Endodermal cell (in vitro differentiated cells): ENCODE data around the gene TPM2. TPM values are rescaled to one million over a fixed set of nuclear protein-coding genes. Genes with fewer than 3 reads are reported as not detected.
A peak's percentile ranks its signal among the peaks of the same experiment; 100 is the strongest.

Source experiments
- DNase-seq: peaks from one replicate; pipeline ENCODE4 v3.0.0-alpha.2; 2017
- H3K27ac ChIP-seq: 2 replicates; pipeline ENCODE4 v1.5.1; 2013; ENCODE audit warnings: mild to moderate bottlenecking, low read depth, low read length, moderate library complexity
- H3K27me3 ChIP-seq: 2 replicates; pipeline ENCODE4 v1.6.1; 2013; ENCODE audit warnings: mild to moderate bottlenecking, low read length, moderate library complexity; ENCODE audit not compliant: insufficient read depth, control insufficient read depth, poor library complexity, severe bottlenecking
- H3K36me3 ChIP-seq: 2 replicates; pipeline ENCODE4 v1.7.0; 2013; ENCODE audit warnings: mild to moderate bottlenecking, low read length, moderate library complexity; ENCODE audit not compliant: control insufficient read depth, insufficient read depth
- H3K4me1 ChIP-seq: one replicate; pipeline ENCODE4 v1.7.0; 2013; ENCODE audit warnings: low read length; ENCODE audit not compliant: control insufficient read depth, insufficient read depth
- H3K4me3 ChIP-seq: 2 replicates; pipeline ENCODE4 v1.5.1; 2013; ENCODE audit warnings: mild to moderate bottlenecking, low read length, moderate library complexity
- H3K9ac ChIP-seq: 2 replicates; pipeline ENCODE4 v1.6.1; 2013; ENCODE audit warnings: mild to moderate bottlenecking, low read length, moderate library complexity; ENCODE audit not compliant: poor library complexity, severe bottlenecking; ENCODE audit errors: extremely low read depth
- H3K9me3 ChIP-seq: 2 replicates; pipeline ENCODE4 v1.6.1; 2013; ENCODE audit warnings: mild to moderate bottlenecking, low read length, moderate library complexity; ENCODE audit not compliant: control insufficient read depth
- H3K27ac Mint-ChIP-seq: 2 replicates; pipeline ENCODE4 v1.8.0; 2020; ENCODE audit warnings: mixed read lengths
- H3K27me3 Mint-ChIP-seq: 2 replicates; pipeline ENCODE4 v1.8.0; 2021; ENCODE audit warnings: mild to moderate bottlenecking, mixed read lengths; ENCODE audit not compliant: insufficient read depth
- H3K36me3 Mint-ChIP-seq: 2 replicates; pipeline ENCODE4 v1.8.0; 2020; ENCODE audit warnings: low read depth, mixed read lengths
- H3K4me1 Mint-ChIP-seq: 2 replicates; pipeline ENCODE4 v1.8.0; 2020; ENCODE audit warnings: mixed read lengths
- H3K4me3 Mint-ChIP-seq: 2 replicates; pipeline ENCODE4 v1.8.0; 2020; ENCODE audit warnings: mild to moderate bottlenecking, moderate library complexity, mixed read lengths
- H3K9me3 Mint-ChIP-seq: 2 replicates; pipeline ENCODE4 v1.8.0; 2020; ENCODE audit warnings: mild to moderate bottlenecking, mixed read lengths
- CTCF ChIP-seq: fragments of 200-600 bp; sonication (generic); conservative IDR thresholded peaks from 2 replicates; pipeline ENCODE4 v1.5.0; 2021; ENCODE audit warnings: antibody characterized with exemption, mild to moderate bottlenecking
- WGBS, 2 experiments: methylation state at CpG; one replicate each; pipeline versions ENCODE4 v1.1.5 to v1.1.7; 2013; ENCODE audit warnings: missing lambda C conversion rate in 2 of 2, mixed read lengths in 1 of 2; ENCODE audit not compliant: insufficient coverage in 1 of 2, insufficient read length in 1 of 2; 5-methylcytosine and 5-hydroxymethylcytosine counted together
- total RNA-seq, 2 donors: library from RNA; stranded (reverse); fragmentation: NEBNext Ultra II Directional in 1 of 2; extraction: Animal tissue kit (Norgen Biotek cat#: 25700) in 1 of 2; gene quantifications; 2 replicates in 1 of 2; 3 replicates in 1 of 2; pipeline ENCODE4 v1.2.1, GENCODE V29; 2021

Gene TPM2
- total RNA-seq, 2 donors from 2014 or later = 191 to 251 TPM

DNA sequence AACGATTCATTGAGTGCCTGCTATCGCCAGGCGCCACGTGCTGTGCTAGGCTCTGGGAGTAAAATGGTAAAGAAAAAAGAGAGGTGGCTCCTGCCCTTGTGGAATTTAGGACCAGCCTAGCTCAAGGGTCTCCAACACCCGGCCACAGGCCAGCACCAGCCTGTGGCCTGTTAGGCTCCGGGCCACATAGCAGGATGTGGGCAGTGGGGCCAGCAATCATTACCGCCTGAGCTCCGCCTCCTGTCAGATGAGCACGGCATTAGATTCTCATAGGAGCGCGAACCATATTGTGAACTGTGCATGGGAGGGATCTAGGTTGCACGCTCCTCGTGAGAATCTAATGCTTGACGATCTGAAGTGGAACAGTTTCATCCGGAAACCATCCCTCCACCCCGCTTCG, 33.4 kb downstream of the TPM2 start:
- TF ChIP-seq CTCF = no peak

DNA sequence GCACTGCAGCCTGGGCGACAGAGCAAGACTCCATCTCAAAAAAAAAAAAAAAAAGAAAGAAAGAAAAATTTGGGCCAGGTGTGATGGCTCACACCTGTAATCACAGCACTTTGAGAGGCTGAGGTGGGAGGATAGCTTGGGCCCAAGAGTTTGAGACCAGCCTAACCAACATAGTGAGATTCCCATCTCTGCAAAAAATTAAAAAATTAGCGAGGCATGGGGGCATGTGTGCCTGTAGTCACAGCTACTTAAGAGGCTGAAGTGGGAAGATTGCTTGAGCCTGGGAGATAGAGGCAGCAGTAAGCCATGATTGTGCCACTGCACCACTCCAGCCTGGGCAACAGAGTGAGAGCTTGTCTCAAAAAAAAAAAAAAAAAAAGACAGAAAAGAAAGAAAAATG, 36.1 kb downstream of the TPM2 start:
- no peak for TF ChIP-seq CTCF
- Histone ChIP-seq H3K27ac (no peak overlapping the region), H3K36me3 (no peaks in the 10 kb centered on the region), H3K27me3 (no peaks in the 10 kb centered on the region), H3K4me3 (no peak overlapping the region), H3K9ac (no peak overlapping the region), H3K9me3 (no peaks in the 10 kb centered on the region), H3K4me1 (no peaks in the 10 kb centered on the region)
- Mint-ChIP-seq H3K4me1 (peaks cover 3% of the 10 kb centered on the region), H3K36me3 (no peaks in the 10 kb centered on the region), H3K9me3 (no peaks in the 10 kb centered on the region), H3K4me3 (no peak overlapping the region), H3K27me3 (peaks cover 15% of the 10 kb centered on the region), H3K27ac (no peak overlapping the region)
- no peak for DNase-seq
- 67 to 98% methylated on average over 1 to 2 of the region's 2 CpGs for WGBS, 2 experiments

More for the DNA sequence above, 33.4 kb downstream of the TPM2 start:
- Histone ChIP-seq H3K4me3 (no peak overlapping the region), H3K36me3 (peaks cover 7% of the 10 kb centered on the region), H3K27me3 (no peaks in the 10 kb centered on the region), H3K27ac (no peak overlapping the region), H3K9ac (no peak overlapping the region), H3K9me3 (no peaks in the 10 kb centered on the region), H3K4me1 (no peaks in the 10 kb centered on the region)
- Mint-ChIP-seq H3K27me3 (peaks cover 12% of the 10 kb centered on the region), H3K4me1 (peaks cover 9% of the 10 kb centered on the region), H3K36me3 (peaks cover 14% of the 10 kb centered on the region), H3K4me3 (peak overlapping the region; percentile 76), H3K9me3 (no peaks in the 10 kb centered on the region), H3K27ac (no peak overlapping the region)
- 88 to 92% methylated on average over 9 to 17 of the region's 17 CpGs for WGBS, 2 experiments
- no peak for DNase-seq

- Mint-ChIP-seq H3K27me3 (peaks cover 21% of the 10 kb centered on the region), H3K4me1 (peaks cover 3% of the 10 kb centered on the region), H3K9me3 (no peaks in the 10 kb centered on the region), H3K4me3 (no peak overlapping the region), H3K27ac (no peak overlapping the region), H3K36me3 (no peaks in the 10 kb centered on the region)
- DNase-seq = no peak
- H3K27ac ChIP-seq = no peak overlapping the region
- H3K36me3 ChIP-seq = no peaks in the 10 kb centered on the region
- TF ChIP-seq CTCF = no peak
- no peaks in the 10 kb centered on the region for H3K27me3 ChIP-seq
- H3K4me1 ChIP-seq = no peaks in the 10 kb centered on the region
- WGBS, 2 experiments = 92 to 95% methylated on average over 6 to 8 of the region's 8 CpGs
- H3K9me3 ChIP-seq = no peaks in the 10 kb centered on the region
- H3K9ac ChIP-seq = no peak overlapping the region
- H3K4me3 ChIP-seq = no peak overlapping the region
These were observed 36.9 kb downstream of the TPM2 start for GRCh38 chr9:35652829-35653209.
